Measurements from ENCODE around the gene RPS23. TPM values are rescaled to one million over a fixed set of nuclear protein-coding genes. Genes with fewer than 3 reads are reported as not detected.

The RPS23 gene
- total RNA-seq, 4 donors from 2014 or later = 1,596 to 2,915 (median 2,211) TPM

GRCh38 chr5:82298668-82299067 lies 20.5 kb upstream of the RPS23 start:
- H3K27me3 ChIP-seq = no peaks in the 10 kb centered on the region
- DNase-seq = no peak
- H3K9me3 ChIP-seq = no peaks in the 10 kb centered on the region
- intact Hi-C loops (cut with DNase I) = no loop called here
- no peaks in the 10 kb centered on the region for H3K36me3 ChIP-seq
- 73 to 77% methylated on average over 2 of the region's 2 CpGs for WGBS, 2 donors
- no peaks in the 10 kb centered on the region for H3K4me1 ChIP-seq
- H3K4me3 ChIP-seq (replicated peaks in 1 of 3) = no peak overlapping the region
- no peak overlapping the region for H3K27ac ChIP-seq
- TF ChIP-seq CTCF (IDR thresholded peaks at IDR 0.05) (no peak), POLR2A (IDR thresholded peaks at IDR 0.05) (no peak)

- 62 to 65% methylated on average over 3 of the region's 3 CpGs for WGBS, 2 donors
- H3K27me3 ChIP-seq = no peaks in the 10 kb centered on the region
- no peak for TF ChIP-seq CTCF (IDR thresholded peaks at IDR 0.05)
- TF ChIP-seq POLR2A (IDR thresholded peaks at IDR 0.05) = no peak
- H3K4me1 ChIP-seq = no peaks in the 10 kb centered on the region
- H3K4me3 ChIP-seq (replicated peaks in 1 of 3) = no peak overlapping the region
- H3K27ac ChIP-seq = no peak overlapping the region
- DNase-seq = no peak
- intact Hi-C loops (cut with DNase I) = no loop called here
- H3K9me3 ChIP-seq = no peaks in the 10 kb centered on the region
- H3K36me3 ChIP-seq = no peaks in the 10 kb centered on the region
Observed at GRCh38 chr5:82297711-82298110, 19.6 kb upstream of the RPS23 start.

GRCh38 chr5:82296929-82297328 lies 18.8 kb upstream of the RPS23 start:
- Histone ChIP-seq H3K9me3 (no peaks in the 10 kb centered on the region), H3K27ac (no peak overlapping the region), H3K27me3 (no peaks in the 10 kb centered on the region), H3K4me3 (replicated peaks in 1 of 3) (no peak overlapping the region), H3K4me1 (no peaks in the 10 kb centered on the region), H3K36me3 (no peaks in the 10 kb centered on the region)
- no peak for DNase-seq
- no peak for TF ChIP-seq POLR2A (IDR thresholded peaks at IDR 0.05)
- TF ChIP-seq CTCF (IDR thresholded peaks at IDR 0.05) = no peak
- intact Hi-C loops (cut with DNase I) = no loop called here
- WGBS, 2 donors = 92 to 94% methylated on average over 4 of the region's 4 CpGs

GRCh38 chr5:82295959-82296531 lies 17.9 kb upstream of the RPS23 start:
- Histone ChIP-seq H3K36me3 (no peaks in the 10 kb centered on the region), H3K4me3 (replicated peaks in 1 of 3) (no peak overlapping the region), H3K27ac (no peak overlapping the region), H3K9me3 (no peaks in the 10 kb centered on the region), H3K27me3 (no peaks in the 10 kb centered on the region), H3K4me1 (no peaks in the 10 kb centered on the region)
- TF ChIP-seq CTCF (IDR thresholded peaks at IDR 0.05) (no peak), POLR2A (IDR thresholded peaks at IDR 0.05) (no peak)
- no peak for DNase-seq
- intact Hi-C loops (cut with DNase I) = no loop called here
- WGBS, 2 donors = 88 to 91% methylated on average over 2 of the region's 2 CpGs

GRCh38 chr5:82295144-82295543 lies 17.0 kb upstream of the RPS23 start:
- intact Hi-C loops (cut with DNase I) = no loop called here

More at GRCh38 chr5:82295144-82295543, 17.0 kb upstream of the RPS23 start:
- Histone ChIP-seq H3K4me3 (replicated peaks in 1 of 3) (no peak overlapping the region), H3K9me3 (no peaks in the 10 kb centered on the region), H3K4me1 (no peaks in the 10 kb centered on the region), H3K27me3 (no peaks in the 10 kb centered on the region), H3K27ac (no peak overlapping the region), H3K36me3 (no peaks in the 10 kb centered on the region)
- TF ChIP-seq POLR2A (IDR thresholded peaks at IDR 0.05) (no peak), CTCF (IDR thresholded peaks at IDR 0.05) (no peak)
- no peak for DNase-seq

All from thyroid gland (tissue), 4 donors.